ENCODE data around the gene HOXA3. TPM values are rescaled to one million over a fixed set of nuclear protein-coding genes. Genes with fewer than 3 reads are reported as not detected.

HOXA3 gene
- not detected for total RNA-seq

DNA sequence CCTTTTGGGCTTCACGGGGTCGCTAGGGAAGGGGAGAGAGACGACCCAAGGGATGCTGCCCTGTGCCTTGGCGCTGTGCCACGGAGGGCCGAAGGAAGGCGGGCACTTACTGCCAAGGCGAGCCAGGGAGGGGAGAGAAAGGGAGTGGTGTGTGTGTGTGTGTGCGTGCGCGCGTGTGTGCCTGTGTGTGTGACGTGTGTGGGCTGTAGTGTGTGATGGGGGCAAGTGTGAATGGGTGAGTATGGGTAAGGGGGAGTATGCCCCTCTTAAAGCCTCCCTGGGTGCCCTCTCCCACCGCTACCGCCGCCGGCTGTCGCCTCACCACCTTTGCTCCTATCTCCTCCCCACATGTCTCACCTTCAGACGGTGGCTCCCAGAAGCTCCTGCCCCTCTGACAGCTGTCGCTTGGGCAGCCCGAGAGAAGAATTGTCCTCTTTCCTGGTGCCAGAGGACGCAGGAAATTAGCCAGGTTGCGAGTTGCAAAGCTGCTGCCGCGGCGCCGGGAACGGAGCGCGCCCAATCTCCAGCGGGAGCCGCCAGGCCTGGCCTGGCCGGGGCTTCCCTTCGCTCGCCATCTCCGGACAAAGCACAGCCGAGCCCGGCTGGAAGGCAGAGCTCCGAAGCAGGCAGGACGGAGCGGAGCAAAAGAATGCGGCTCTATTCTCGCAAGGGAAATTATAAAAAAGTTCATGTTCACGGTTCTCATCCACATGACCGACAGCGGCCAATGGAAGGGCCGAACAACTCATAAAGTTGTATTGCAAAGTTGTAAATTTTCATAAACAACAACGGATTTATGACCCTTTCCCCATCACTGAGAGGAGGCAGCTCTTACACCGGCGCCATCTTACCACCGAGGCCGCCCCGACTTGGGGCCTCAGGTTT lies at the start of gene HOXA3:
Gene HOXA3 (minus strand): TSS at position 653 of the 885 bp plus-strand sequence. CDS start 41,943 bp downstream, outside the sequence.
- ChIA-PET CTCF (interaction anchor here (1.0 to 1.6 kb wide), 5 partner anchors 9 to 39 kb away, joined by 3 to 7 read pairs (median 5); partner anchors contain the start of gene HOXA4), POLR2A (no interaction called here)

DNA sequence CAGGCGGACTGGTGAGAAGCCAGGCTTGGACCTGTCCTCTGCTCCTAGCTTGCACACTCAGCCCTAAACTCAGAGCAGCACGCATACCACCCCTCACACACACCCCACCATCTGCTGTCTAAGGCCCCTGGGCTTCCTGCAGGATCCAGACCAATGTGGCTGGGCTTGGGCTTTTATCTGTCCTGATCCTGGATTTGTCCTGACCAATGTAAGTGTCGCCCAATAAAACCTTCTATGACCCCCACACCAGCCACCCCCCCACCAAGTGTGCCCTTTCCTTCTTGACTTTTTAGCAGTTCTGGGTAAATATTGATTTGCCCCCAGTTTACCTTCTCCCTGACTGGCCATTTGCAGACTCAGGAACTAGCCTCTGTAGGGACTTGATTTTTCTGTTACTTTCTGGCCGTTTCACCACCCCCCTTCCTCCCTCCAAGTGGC lies 49.2 kb upstream of the HOXA3 start:
- ChIA-PET POLR2A (no interaction called here), CTCF (no interaction called here)

DNA sequence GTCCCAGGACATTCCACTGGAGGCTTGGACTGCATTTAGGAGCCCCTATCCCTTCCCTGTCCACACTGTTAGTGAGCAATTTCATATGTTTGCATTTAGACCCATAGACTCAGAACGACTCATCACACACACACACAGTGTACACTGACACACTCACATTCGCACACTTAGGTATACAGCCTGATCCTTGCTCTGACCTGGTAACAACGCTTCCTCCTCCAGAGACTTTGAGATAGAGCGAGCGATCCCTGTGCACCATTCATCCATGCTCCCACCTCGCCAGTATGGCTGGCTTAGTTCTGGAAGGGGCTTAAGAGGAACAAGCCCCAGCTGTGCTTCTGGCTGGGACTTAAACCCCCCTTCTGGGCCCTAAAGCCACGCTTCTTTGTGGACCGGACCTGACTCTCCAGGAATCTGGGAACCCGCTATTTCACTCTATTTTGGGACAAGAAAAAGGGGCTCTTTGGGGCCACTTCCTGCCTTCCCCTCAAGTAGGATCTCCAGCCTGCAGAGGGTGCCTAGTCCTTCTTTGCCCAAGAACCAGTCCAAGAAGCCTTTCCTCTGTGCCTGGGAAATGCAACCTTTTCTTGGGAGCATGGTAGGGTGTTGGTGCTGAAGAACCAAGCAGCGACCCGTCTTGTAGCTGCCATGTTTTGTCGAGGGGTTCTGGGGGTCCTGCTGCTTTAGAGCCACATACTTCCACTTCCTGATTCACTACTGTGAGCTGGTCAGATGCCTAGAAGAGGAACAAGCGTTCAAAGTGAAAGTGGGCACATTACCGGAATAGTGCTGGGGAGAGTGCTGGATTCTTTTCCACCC lies 48.6 kb upstream of the HOXA3 start:
- POLR2A ChIA-PET: no interaction called here
- CTCF ChIA-PET: interaction anchor here (3.6 kb wide), 1 partner anchor 11 kb away, joined by 12 read pairs; no protein-coding TSS in a partner anchor

DNA sequence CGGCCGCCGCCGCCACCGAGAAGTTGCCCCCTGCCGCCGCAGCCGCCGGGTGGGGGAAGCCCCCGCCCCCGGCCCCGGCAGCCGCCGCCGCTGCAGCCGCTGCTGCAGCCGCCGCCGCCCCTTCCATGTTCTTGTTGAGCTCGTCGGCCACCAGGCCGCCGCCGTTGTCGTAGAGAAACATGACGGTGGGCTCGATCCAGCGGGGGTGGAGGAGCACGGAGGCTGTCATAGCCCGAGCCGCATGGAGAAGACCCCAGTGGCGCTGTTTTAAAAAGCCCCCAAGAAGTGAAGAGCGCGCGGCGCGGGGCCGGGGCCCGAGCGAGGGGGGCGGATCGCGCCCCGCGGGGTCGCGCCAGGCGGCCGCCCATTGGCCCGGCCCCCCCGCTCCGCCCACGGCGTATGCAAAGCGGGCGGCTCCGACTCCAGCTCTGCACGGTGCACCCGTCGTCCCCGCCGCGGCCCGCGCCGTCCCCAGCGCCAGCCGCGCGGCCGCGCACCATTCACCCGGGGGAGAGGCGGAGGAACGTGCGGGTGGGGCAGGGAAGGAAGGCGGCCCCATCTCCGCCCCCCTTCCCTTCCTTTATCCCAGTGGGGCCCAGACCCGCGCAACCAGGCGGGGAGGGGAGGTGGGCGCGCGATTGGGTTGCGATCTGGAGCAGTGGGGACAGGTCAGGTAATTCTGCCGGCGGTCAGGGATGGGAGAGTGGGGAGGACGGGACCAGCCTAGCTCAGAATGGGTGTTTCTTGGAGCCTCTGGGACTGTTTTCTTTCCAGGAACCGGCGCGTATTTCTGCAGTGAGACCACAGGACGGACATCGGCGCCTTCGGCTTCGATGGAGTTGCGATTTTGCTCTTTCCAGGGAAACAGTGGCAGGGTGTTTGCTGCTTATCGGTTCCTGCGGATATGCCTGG lies 47.7 kb upstream of the HOXA3 start, which contains the start of gene HOXA13:
Gene HOXA13 (minus strand): TSS at position 243 of the 912 bp plus-strand sequence. CDS start 14 bp downstream, at position 229.
- ChIA-PET POLR2A (interaction anchor here (0.6 kb wide), 1 partner anchor 136 kb away, joined by 3 read pairs; no protein-coding TSS in a partner anchor), CTCF (interaction anchor here (0.6 to 3.6 kb wide), 5 partner anchors 10 to 217 kb away, joined by 4 to 12 read pairs (median 4); no protein-coding TSS in a partner anchor)

DNA sequence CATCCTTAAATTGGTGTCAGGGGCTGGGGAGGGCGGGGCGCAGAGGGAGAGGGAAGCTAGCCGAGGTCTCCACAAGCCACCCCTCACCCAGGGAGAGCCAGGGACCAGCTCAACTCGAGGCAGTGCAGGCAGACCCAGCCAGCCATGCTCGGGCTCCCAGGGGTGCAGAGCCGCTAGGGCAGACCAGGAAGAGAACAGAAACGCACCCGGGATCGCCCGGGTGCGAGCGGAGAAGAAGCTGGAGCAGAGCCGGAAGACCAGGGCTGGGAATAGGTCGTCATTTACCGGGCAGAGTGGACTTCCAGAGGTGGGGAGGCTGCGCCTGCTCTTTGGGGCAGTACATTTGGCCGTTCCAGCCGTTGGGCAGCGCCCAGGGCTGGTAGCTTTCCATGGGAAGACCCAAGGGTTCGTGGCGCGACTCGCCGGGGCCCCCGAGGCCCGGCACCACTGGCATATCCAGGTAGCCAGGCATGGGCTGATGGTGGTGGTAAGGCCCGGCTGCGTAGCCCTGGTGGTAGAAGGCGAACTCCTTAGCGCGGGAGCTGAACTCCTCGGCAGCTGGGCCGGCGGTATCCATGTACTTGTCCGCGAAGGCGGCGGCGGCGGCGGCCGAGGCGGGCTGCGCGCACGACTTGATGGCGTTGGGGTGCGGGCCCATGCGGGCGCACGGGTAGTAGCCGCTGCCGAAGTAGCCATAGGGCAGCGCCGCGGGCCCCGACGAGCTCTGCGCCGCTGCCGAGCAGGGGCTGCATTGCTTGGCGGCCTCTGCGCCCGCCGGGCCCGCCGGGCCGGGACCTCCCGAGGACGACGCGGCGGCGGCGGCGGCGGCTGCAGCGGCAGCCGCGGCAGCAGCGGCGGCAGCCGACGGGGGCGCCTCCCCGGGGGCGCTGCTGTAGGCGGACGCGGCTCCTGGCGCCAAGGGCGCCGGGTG lies 46.8 kb upstream of the HOXA3 start:
- CTCF ChIA-PET: interaction anchor here (0.8 to 3.6 kb wide), 6 partner anchors 9 to 42 kb away, joined by 3 to 12 read pairs (median 4); no protein-coding TSS in a partner anchor
- POLR2A ChIA-PET: interaction anchor here (0.6 kb wide), 1 partner anchor 1713 kb away, joined by 3 read pairs; no protein-coding TSS in a partner anchor

DNA sequence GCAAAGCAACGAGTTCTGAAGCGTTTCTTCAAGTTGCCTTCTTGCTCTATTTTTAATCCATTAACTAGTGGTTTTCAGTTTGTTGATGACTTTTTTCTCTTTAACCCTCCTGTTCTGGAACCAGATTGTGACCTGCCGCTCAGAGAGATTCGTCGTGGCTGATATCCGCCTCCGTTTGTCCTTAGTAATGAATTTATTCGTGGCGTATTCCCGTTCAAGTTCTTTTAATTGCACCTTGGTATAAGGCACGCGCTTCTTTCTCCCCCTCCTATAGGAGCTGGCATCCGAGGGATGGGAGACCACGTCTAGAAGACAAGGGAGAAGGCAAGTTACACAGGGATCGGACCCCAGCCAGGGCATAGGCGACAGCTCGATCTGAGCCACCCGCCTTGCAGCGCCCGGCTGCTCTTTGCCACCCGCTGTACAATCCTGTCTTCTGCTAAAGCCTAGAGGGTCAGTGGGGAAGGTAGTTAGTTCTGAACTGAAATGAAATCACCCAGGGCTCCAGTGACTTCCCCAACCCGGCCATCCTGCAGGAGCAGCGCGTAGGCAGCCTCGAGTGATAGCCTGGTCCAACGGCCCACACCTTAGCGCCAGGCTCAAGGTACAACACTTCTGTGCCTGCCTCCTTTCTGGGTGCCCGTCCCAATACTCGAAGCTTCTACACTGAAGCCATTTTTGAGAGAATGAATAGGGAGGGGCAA lies 45.9 kb upstream of the HOXA3 start:
- POLR2A ChIA-PET: no interaction called here
- CTCF ChIA-PET: interaction anchor here (0.6 to 3.6 kb wide), 6 partner anchors 9 to 447 kb away, joined by 3 to 12 read pairs (median 4); no protein-coding TSS in a partner anchor

DNA sequence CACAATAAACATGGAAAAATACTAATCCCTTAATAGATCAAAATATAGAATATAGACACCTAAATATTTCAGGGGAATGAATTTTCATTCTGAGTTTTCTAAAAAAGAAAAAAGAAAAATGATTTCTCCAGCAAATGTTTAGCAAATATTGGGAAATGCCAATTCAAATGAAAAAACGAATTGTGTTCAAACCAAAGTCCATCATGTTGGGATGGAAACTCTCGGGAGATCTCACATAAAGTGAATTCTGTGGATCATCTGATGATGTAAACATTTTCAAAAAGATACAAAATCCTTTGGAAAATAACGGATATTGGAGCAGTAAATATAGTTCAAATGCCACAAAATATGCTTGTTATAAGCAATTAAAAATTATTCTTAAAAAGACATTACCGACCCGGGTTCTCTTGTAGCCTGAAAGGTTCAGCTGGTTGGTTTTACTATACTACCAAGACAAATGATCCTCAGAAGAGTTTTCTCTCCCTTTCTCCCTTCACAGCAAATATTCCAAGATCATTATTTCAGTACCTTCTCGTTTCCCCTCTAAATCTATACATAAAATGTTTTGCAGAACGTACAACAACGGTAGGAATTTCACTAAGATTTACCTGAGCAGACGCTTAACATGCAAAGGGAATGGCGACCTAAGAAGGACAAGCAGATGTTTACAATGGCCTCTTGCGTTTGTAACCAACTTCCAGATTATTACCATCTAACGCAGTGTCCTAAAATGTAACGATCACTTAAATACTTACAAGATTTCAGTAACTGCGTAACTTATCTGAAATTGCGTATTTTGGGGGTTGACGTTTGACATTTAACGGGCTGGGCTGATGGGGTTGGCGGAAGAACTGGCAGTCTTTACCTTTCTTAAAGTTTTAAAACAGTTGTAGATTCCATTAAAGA lies 45.0 kb upstream of the HOXA3 start:
- POLR2A ChIA-PET: no interaction called here
- CTCF ChIA-PET: interaction anchor here (0.6 to 3.6 kb wide), 2 partner anchors 8 to 448 kb away, joined by 5 to 12 read pairs; no protein-coding TSS in a partner anchor

DNA sequence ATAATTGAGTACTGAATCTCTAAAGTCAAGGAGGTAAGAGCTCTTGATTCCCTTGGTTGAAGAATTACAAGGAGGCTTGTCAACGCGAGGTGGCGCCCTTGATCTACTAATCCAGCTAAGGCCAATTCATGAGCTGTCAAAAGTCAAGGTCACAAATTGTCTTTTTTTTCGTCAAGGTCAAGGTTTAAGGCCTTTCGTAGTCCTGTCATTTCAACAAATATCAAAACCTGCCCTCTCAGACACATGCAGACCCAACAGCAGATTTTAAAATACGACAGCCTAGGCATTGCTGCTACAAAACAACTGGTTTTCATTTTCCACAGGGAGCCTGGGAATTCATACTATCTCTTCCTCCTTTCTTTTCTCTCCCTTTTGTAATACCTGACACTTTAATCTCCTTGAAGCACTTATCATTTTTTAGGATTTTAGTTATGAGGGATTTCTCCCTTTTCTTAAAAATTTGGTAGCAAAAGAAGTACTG lies 43.9 kb upstream of the HOXA3 start:
- ChIA-PET POLR2A (interaction anchor here (0.6 kb wide), 1 partner anchor 1097 kb away, joined by 3 read pairs; no protein-coding TSS in a partner anchor), CTCF (interaction anchor here (0.6 to 1.5 kb wide), 10 partner anchors 10 to 897 kb away, joined by 3 to 7 read pairs (median 4); partner anchors contain the start of gene HOXA11)

DNA sequence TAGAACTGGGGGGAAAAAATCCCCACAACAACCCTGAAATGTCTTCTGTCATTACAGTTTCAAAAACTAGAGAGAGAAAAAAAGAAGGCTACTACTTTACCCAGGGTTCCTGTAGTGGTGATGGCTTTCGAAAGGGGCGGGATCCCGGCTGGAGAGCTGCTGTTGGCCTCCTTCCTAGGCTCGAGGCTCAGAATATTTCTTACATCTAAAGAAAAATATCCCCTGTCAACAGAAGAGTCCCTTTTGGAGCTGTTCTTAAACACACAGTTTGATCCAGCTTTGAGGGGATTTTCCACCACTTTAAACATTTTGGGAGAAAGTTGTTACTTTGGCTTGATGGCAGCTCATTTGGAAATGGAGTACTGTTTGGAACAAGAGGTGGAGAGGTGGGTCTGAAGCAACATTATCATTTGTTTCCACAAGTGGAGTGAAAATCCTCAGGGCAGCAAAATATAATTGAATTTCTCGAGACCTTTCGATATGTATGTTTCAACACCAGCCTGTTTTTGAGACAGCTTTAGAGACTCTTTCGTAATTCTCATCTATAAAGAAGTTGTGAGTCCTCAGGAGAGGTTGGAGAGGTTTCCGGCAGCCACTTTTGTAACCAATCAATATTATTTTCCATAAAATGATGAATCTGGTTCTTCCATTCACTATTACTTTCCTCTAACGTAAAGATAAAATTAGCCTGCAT lies 42.5 kb upstream of the HOXA3 start:
- CTCF ChIA-PET: interaction anchor here (1.5 to 1.6 kb wide), 3 partner anchors 16 to 725 kb away, joined by 4 to 7 read pairs (median 5); partner anchors contain the start of gene HOXA10
- POLR2A ChIA-PET: no interaction called here

DNA sequence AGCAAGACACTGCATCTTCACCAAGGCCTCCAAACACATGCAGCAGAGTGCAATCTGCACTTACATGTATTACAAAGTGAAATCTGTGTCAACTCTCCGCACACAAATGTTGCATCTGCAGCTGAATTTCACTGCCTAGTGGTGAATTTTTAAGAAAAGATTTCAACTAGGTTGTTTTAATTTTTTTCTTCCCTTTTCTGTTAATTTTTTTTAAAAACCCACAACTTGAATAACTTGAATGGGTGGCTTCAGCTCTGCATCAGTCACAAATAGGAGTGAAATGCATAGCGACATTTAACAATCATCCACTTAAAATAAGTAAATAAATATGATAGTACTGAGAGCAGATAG lies 41.6 kb upstream of the HOXA3 start:
- CTCF ChIA-PET: no interaction called here
- POLR2A ChIA-PET: no interaction called here

DNA sequence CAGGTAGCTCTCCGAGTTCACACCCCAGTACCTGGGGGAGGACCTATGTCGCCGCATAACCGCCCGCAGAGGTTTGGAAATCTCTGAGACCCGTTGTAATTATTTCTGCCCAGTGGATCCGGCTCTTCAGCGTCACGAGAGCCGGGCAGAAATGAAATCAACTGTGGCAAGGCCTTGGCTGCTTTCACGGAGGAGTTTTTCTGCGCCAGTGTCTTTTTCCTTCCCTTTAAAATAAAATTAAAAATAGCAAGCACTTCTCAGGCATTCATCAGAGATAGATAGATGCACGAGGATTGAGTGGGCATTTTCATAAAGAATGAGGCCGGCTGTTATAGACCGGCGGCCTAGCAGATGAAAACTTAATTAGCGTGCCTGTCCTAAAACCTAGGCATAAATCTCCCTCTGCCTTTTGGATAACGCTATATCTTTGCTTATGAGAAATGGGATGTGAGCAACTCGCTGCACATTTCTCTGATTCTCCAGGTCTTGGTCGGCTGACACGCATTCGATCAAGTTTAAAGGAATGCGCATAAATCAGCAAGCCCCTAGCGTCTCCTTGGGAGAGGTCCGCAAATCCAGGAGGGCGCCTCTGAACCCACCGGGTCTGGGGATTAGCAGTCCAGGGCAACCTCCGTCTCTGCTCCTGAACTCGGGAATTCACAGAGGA lies 41.1 kb upstream of the HOXA3 start:
- CTCF ChIA-PET: no interaction called here
- POLR2A ChIA-PET: no interaction called here

DNA sequence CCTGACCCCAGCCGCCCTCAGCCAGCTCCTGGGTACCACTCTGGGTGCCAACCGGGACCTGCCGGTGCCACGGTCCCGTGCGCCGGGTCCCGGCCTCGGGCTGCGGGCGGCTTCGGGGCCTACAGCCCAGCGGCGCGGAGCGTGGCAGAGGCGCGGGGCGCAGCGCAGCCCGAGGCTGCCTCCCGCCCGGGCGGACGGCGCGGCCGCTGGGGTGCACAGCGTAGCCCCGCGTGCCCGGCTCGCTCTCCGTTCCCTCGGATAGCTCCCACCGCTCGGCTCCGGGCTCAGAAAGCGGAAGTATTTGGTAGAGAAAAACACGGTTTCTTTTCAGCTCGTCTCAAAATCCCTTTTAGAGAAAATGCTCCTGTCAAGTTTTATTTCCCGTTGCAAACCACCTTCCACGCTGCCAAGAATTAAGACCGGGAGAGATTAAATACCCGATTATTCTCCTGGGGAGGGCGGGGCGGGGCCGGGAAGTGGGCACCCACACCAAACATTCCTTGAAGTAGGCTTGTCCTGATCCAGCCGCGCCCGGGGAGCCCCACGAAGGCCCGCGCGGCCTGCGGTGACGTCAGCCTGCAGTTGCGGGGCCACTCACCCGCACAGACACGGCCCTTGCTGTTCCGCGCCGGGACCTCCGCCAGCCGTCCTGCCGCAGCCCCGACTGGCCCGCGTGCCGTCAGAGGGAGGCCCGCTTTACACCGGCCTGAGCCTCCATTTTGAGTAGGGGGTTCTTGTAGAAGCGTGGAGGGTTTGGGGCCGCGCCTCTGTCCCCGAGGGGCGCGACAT lies 40.4 kb upstream of the HOXA3 start:
- ChIA-PET CTCF (interaction anchor here (0.6 to 0.7 kb wide), 2 partner anchors 31 to 734 kb away, joined by 3 read pairs; no protein-coding TSS in a partner anchor), POLR2A (interaction anchor here (0.7 kb wide), 1 partner anchor 68 kb away, joined by 6 read pairs; no protein-coding TSS in a partner anchor)

DNA sequence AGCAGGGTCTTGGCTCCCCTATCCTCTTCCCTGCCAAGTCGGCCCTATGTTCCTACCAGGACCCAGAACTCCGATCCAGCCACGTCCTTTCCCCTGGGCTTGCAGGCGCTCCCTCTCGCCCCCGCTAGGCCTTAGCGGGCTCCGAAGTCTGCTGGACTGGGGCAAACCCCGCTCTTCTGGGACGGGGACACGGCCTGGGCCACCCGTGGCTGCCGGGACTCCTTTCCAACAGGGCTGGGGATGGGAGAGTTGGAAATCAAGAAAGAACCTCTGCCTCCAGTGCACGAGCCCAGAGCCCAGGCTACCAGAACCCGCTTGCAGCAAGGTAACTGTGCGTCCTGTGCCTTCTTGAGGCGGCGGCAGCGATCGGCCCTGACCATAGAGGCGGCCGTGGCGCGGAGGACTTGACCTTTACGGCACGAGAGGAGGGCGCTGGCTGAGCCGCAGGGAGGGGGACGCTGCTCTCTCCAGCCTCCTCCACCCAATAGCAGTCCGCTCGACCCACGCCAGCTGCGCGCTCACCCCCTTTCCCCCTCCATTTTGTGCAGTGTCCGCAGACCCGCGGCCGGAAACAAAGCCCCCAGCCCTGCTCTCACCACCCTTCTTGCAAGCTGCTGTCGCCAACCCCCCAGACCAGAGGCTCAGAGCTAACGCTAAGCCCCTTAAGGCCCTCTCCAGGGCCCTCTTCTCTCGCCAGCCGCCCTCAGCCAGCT lies 39.6 kb upstream of the HOXA3 start:
- CTCF ChIA-PET: interaction anchor here (0.6 to 1.3 kb wide), 3 partner anchors 31 to 734 kb away, joined by 3 read pairs; partner anchors contain the start of gene HOXA3
- POLR2A ChIA-PET: interaction anchor here (0.7 kb wide), 1 partner anchor 68 kb away, joined by 6 read pairs; no protein-coding TSS in a partner anchor
